Testis (tissue), 2 donors: ENCODE data around the gene PPOX.

Experiments
- POLR2A ChIP-seq: fragments of 450-650 bp; IDR thresholded peaks from one replicate; pipeline ENCODE4 v1.6.1; 2017; ENCODE audit warnings: antibody characterized with exemption, mild to moderate bottlenecking, moderate library complexity
- TF ChIP-seq, protein P1 (sequence below), 3 experiments: fragments of 450-650 bp in 2 of 3; fragments of 200-600 bp in 1 of 3; sonication (generic) in 1 of 3; IDR thresholded peaks; one replicate each; pipeline ENCODE4 v1.5.1; 2016 to 2019; ENCODE audit warnings: antibody characterized with exemption in 3 of 3, mild to moderate bottlenecking in 2 of 3, moderate library complexity in 1 of 3

DNA sequence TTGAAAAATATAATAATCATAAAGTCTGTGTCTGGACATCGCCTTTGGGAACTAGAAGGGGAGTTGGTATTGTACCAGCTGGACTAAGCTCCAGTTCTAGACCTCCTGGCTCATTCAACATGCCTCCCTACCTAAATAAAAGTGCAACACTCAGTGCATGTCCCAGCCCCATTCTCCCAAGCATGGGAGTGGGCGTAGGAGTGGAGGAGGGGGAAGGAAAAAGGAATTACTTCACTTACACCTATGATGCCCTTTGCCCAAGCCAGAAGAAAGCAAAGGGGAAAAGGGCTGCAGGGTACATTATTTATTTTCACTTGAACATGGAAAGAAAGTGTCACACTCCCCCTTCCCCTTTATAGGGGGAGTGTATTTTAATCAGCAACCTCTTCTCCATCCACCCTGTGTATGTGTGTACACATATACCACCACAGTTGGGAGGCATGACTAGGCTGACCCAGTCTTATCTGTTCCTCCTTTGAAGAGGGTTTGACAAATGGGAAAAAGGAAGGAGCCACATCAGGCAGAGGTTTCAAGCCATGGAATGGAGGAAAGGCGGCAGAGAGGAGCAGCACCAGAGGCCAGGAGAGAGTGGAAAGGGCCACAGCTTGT is 45.1 kb upstream of the PPOX start:
- TF ChIP-seq, protein P1, sequence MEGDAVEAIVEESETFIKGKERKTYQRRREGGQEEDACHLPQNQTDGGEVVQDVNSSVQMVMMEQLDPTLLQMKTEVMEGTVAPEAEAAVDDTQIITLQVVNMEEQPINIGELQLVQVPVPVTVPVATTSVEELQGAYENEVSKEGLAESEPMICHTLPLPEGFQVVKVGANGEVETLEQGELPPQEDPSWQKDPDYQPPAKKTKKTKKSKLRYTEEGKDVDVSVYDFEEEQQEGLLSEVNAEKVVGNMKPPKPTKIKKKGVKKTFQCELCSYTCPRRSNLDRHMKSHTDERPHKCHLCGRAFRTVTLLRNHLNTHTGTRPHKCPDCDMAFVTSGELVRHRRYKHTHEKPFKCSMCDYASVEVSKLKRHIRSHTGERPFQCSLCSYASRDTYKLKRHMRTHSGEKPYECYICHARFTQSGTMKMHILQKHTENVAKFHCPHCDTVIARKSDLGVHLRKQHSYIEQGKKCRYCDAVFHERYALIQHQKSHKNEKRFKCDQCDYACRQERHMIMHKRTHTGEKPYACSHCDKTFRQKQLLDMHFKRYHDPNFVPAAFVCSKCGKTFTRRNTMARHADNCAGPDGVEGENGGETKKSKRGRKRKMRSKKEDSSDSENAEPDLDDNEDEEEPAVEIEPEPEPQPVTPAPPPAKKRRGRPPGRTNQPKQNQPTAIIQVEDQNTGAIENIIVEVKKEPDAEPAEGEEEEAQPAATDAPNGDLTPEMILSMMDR (IDR thresholded peaks at IDR 0.05) = no peak
- TF ChIP-seq POLR2A = no peak
